GM12878 (cell line): ENCODE data around the gene DNTT. TPM values are rescaled to one million over a fixed set of nuclear protein-coding genes. Genes with fewer than 3 reads are reported as not detected.
A peak's percentile ranks its signal among the peaks of the same experiment; 100 is the strongest.

Experiments used
- ATAC-seq: fragments of 200-7000 bp; cut with Tn5 transposase; 3 replicates; pipeline ENCODE4 v1.9.1; 2020; ENCODE audit warnings: mild to moderate bottlenecking, moderate library complexity
- BruUV-seq: library from RNA; stranded (reverse); fragments of 400-500 nt; replicated peaks from 2 replicates; lab custom pipeline; 2021; lab: Mats Ljungman, UMichigan
- CTCF ChIA-PET: fragments of 300-600 bp; sonication (Branson Sonifier 250); formaldehyde crosslinking; extraction: SDS; loops from one replicate; lab custom pipeline; 2021; ENCODE audit warnings: inconsistent platforms; lab: Yijun Ruan, JAX
- POLR2A ChIA-PET: fragments of 350-600 bp; formaldehyde crosslinking; extraction: SDS; loops from one replicate; lab custom pipeline; 2021; ENCODE audit warnings: inconsistent platforms; lab: Charles Lee
- RAD21 ChIA-PET: fragments of 300-600 bp; sonication (Branson Sonifier 250); formaldehyde crosslinking; loops from one replicate; lab custom pipeline; 2023; ENCODE audit warnings: antibody characterized with exemption; ENCODE audit not compliant: unreplicated experiment; lab: Charles Lee
- SMC1A ChIA-PET: fragments of 300-600 bp; sonication (Branson Sonifier 250); formaldehyde crosslinking; loops from one replicate; lab custom pipeline; 2023; ENCODE audit not compliant: unreplicated experiment, uncharacterized antibody; lab: Charles Lee
- DNase-seq: peaks from one replicate; pipeline ENCODE4 v3.0.0-alpha.2; 2011; ENCODE audit warnings: low read depth, low spot score
- FAIRE-seq: peaks from 3 replicates; lab custom pipeline; 2011; peaks lifted over from hg19 to GRCh38; lab: Jason Lieb, UNC
- H2AFZ ChIP-seq: 2 replicates; pipeline ENCODE4 v1.6.0; 2011; ENCODE audit warnings: low read depth, low read length, control low read depth; ENCODE audit not compliant: control insufficient read depth
- H3K27ac ChIP-seq: 2 replicates; pipeline ENCODE4 v1.5.1; 2011; ENCODE audit warnings: control low read depth; ENCODE audit not compliant: control insufficient read depth, insufficient read depth
- H3K27me3 ChIP-seq, 2 experiments: replicated peaks in 1 of 2; 2 replicates each; pipeline versions ENCODE4 v1.6.0 to v1.6.1; 2011; ENCODE audit warnings: low read length in 1 of 2; ENCODE audit not compliant: control insufficient read depth in 2 of 2, insufficient read depth in 2 of 2
- H3K36me3 ChIP-seq, 2 experiments: 2 replicates each; pipeline ENCODE4 v1.5.1; 2011; ENCODE audit warnings: low read length in 1 of 2; ENCODE audit not compliant: control insufficient read depth in 2 of 2, insufficient read depth in 2 of 2
- H3K4me1 ChIP-seq: 2 replicates; pipeline ENCODE4 v1.6.1; 2011; ENCODE audit warnings: mild to moderate bottlenecking, low read length, moderate library complexity, mixed read lengths; ENCODE audit not compliant: control insufficient read depth, insufficient read depth
- H3K4me2 ChIP-seq: 2 replicates; pipeline ENCODE4 v1.6.0; 2011; ENCODE audit warnings: control low read depth; ENCODE audit not compliant: control insufficient read depth, insufficient read depth
- H3K4me3 ChIP-seq: fragments of 200-600 bp; sonication (generic); 2 replicates; pipeline ENCODE4 v1.5.1; 2016
- H3K79me2 ChIP-seq: 2 replicates; pipeline ENCODE4 v1.6.0; 2011; ENCODE audit warnings: low read length; ENCODE audit not compliant: control insufficient read depth, insufficient read depth
- H3K9ac ChIP-seq: 2 replicates; pipeline ENCODE4 v1.8.0; 2011; ENCODE audit warnings: low read length, control low read depth, mixed read lengths; ENCODE audit not compliant: control insufficient read depth, insufficient read depth
- H3K9me3 ChIP-seq: replicated peaks from 3 replicates; pipeline ENCODE4 v1.5.1; 2011; ENCODE audit warnings: mild to moderate bottlenecking, low read length; ENCODE audit not compliant: control insufficient read depth, insufficient read depth
- H4K20me1 ChIP-seq: 2 replicates; pipeline ENCODE4 v1.6.0; 2011; ENCODE audit not compliant: control insufficient read depth, insufficient read depth
- CHD1 ChIP-seq: IDR thresholded peaks from 2 replicates; pipeline ENCODE4 v1.6.1; 2012; ENCODE audit warnings: low read depth, low read length, improper control_type of control experiment
- CHD2 ChIP-seq: IDR thresholded peaks from 2 replicates; pipeline ENCODE4 v1.6.1; 2011; ENCODE audit warnings: low read depth, low read length, improper control_type of control experiment, borderline replicate concordance
- EED ChIP-seq: sonication (generic); IDR thresholded peaks from 2 replicates; pipeline ENCODE4 v1.6.1; 2016; ENCODE audit warnings: antibody characterized with exemption, low read depth
- EGR1 ChIP-seq, 2 experiments: IDR thresholded peaks; 1 replicate in 1 of 2; 2 replicates in 1 of 2; pipeline ENCODE4 v1.6.1; 2011 to 2012; ENCODE audit warnings: low read depth in 2 of 2, low read length in 2 of 2, borderline replicate concordance in 1 of 2, mild to moderate bottlenecking in 1 of 2, moderate library complexity in 1 of 2
- MEF2A ChIP-seq: IDR thresholded peaks from 2 replicates; pipeline ENCODE4 v1.6.1; 2011; ENCODE audit warnings: low read depth, mild to moderate bottlenecking, low read length, moderate library complexity; ENCODE audit not compliant: insufficient read depth
- NFIC ChIP-seq: IDR thresholded peaks from 2 replicates; pipeline ENCODE4 v1.6.1; 2012; ENCODE audit warnings: low read depth, mild to moderate bottlenecking, inconsistent platforms, low read length, moderate library complexity
- NFXL1 ChIP-seq: fragments of 450-650 bp; IDR thresholded peaks from 2 replicates; pipeline ENCODE4 v1.6.1; 2017; ENCODE audit warnings: antibody characterized with exemption, mild to moderate bottlenecking, borderline replicate concordance
- PAX5 ChIP-seq: IDR thresholded peaks from 2 replicates; pipeline ENCODE4 v1.6.1; 2011; ENCODE audit warnings: low read depth, low read length, borderline replicate concordance
- RB1 ChIP-seq: fragments of 450-650 bp; formaldehyde crosslinking; IDR thresholded peaks from 2 replicates; pipeline ENCODE4 v1.6.1; 2017; ENCODE audit warnings: mild to moderate bottlenecking, borderline replicate concordance
- TCF7 ChIP-seq: IDR thresholded peaks from 2 replicates; pipeline ENCODE4 v1.6.1; 2014; ENCODE audit warnings: antibody characterized with exemption, borderline replicate concordance
- ZNF622 ChIP-seq: fragments of 450-650 bp; IDR thresholded peaks from 2 replicates; pipeline ENCODE4 v1.6.1; 2017; ENCODE audit warnings: mild to moderate bottlenecking, inconsistent platforms
- WGBS: methylation state at CpG from one replicate; pipeline ENCODE4 v1.1.6; 2016; ENCODE audit warnings: low lambda C conversion rate; ENCODE audit not compliant: insufficient replicate concordance, insufficient coverage; ENCODE audit errors: missing lambda C conversion rate; 5-methylcytosine and 5-hydroxymethylcytosine counted together
- in situ Hi-C: fragments of 300-500 bp; cut with MboI; formaldehyde crosslinking; loops from 9 replicates; pipeline ENCODE4 v1.14.3; 2018; ENCODE audit warnings: mixed read lengths
- intact Hi-C: fragments of 100-400 bp; cut with micrococcal nuclease; formaldehyde crosslinking; loops from one replicate; pipeline ENCODE4 v1.14.2; 2022; ENCODE audit not compliant: unreplicated experiment
- polyA plus RNA-seq, 11 experiments: library from polyadenylated mRNA; depleted of rRNA in 4 of 11; unstranded in 6 of 11; stranded (reverse) in 5 of 11; fragments of >200 nt; fragmentation: Nextera tagmentation in 4 of 11; fragmentation: Illumina TruSeq in 1 of 11; extraction: Ambion mirVana in 4 of 11; extraction: Trizol in 1 of 11; gene quantifications; 1 replicate in 1 of 11; 2 replicates in 10 of 11; pipeline versions ENCODE4 v1.2.1 to v1.2.3, GENCODE V29; 2011 to 2016; ENCODE audit warnings: inconsistent platforms in 2 of 11, missing spikeins in 2 of 11, low read depth in 1 of 11
- total RNA-seq, 4 experiments: library from RNA; depleted of rRNA in 3 of 4; stranded (reverse); fragments of >200 nt in 3 of 4; fragmentation: Illumina TruSeq in 1 of 4; extraction: Trizol in 1 of 4; gene quantifications; 2 replicates each; pipeline versions ENCODE4 v1.2.1 to v1.2.3, GENCODE V29; 2013 to 2021
- TF ChIP-seq, protein P1 (sequence below): fragments of 450-650 bp; IDR thresholded peaks from 2 replicates; pipeline ENCODE4 v1.6.1; 2017; ENCODE audit warnings: mild to moderate bottlenecking, moderate library complexity

DNTT gene
- total and polyA plus RNA-seq, 10 of the 15 experiments (the other 5 are each of a cell fraction or from before 2014, with no cell fraction given): 0.06 to 0.13 (median 0.09) TPM; not detected in 5

DNA sequence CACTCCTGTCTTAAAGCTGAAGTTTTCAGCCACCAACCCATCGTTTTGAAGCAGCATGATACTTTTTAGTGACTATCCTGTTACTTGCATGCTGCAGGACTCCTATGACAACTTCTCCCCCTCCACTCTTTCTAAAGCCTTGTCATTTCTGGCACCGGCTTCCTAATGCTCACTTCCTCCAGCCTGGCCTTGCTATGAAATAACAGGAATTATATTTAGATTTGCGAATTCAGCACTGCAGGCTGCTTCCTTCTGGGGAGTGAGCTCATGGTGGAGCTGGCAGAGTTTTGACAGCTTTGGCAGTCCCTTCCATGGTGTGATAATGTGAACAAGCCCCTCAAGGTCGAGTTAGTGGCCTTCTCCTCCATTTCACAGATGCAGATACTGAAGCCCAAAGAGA is 46.3 kb upstream of the DNTT start:
- Histone ChIP-seq H3K27me3 (no peaks in the 10 kb centered on the region), H3K36me3 (peaks cover 8 to 31% of the 10 kb centered on the region in 2 experiments), H3K9ac (peak overlapping the region; percentile 58), H3K4me3 (peak overlapping the region; percentile 1; the same call in 1 of the 2 replicates), H4K20me1 (peaks cover 14% of the 10 kb centered on the region), H3K27ac (peak overlapping the region; percentile 38), H2AFZ (no peak overlapping the region), H3K4me2 (peak overlapping the region; percentile 56), H3K9me3 (no peaks in the 10 kb centered on the region), H3K4me1 (peaks cover 34% of the 10 kb centered on the region), H3K79me2 (peaks cover 87% of the 10 kb centered on the region)
- intact Hi-C loops (no loop called here), in situ Hi-C loops (no loop called here)
- 59% methylated on average over 4 of the region's 4 CpGs for WGBS
- TF ChIP-seq TCF7 (no peak), EGR1 (IDR thresholded peaks at IDR 0.05; ENCODE audit: borderline replicate concordance in 1 of 2, low read depth in 2 of 2, low read length in 2 of 2) (no peak), NFIC (peak; percentile 50; the same call in 1 of the 2 replicates), NFXL1 (no peak), MEF2A (0 out of 2 replicates have a peak, but pooled peaks have one; percentile 9), PAX5 (no peak), EED (peak; percentile 72), CHD2 (no peak), RB1 (no peak), CHD1 (no peak), ZNF622 (no peak)
- TF ChIP-seq, protein P1, sequence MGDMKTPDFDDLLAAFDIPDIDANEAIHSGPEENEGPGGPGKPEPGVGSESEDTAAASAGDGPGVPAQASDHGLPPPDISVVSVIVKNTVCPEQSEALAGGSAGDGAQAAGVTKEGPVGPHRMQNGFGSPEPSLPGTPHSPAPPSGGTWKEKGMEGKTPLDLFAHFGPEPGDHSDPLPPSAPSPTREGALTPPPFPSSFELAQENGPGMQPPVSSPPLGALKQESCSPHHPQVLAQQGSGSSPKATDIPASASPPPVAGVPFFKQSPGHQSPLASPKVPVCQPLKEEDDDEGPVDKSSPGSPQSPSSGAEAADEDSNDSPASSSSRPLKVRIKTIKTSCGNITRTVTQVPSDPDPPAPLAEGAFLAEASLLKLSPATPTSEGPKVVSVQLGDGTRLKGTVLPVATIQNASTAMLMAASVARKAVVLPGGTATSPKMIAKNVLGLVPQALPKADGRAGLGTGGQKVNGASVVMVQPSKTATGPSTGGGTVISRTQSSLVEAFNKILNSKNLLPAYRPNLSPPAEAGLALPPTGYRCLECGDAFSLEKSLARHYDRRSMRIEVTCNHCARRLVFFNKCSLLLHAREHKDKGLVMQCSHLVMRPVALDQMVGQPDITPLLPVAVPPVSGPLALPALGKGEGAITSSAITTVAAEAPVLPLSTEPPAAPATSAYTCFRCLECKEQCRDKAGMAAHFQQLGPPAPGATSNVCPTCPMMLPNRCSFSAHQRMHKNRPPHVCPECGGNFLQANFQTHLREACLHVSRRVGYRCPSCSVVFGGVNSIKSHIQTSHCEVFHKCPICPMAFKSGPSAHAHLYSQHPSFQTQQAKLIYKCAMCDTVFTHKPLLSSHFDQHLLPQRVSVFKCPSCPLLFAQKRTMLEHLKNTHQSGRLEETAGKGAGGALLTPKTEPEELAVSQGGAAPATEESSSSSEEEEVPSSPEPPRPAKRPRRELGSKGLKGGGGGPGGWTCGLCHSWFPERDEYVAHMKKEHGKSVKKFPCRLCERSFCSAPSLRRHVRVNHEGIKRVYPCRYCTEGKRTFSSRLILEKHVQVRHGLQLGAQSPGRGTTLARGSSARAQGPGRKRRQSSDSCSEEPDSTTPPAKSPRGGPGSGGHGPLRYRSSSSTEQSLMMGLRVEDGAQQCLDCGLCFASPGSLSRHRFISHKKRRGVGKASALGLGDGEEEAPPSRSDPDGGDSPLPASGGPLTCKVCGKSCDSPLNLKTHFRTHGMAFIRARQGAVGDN: no peak
- ChIA-PET SMC1A (interaction anchor here (1.0 to 11.3 kb wide), 7 partner anchors 8 to 36 kb away, joined by 3 to 137 read pairs (median 5); partner anchors contain the start of gene BLNK), CTCF (interaction anchor here (0.6 to 3.4 kb wide), 4 partner anchors 28 to 1061 kb away, joined by 3 to 14 read pairs (median 8); partner anchors contain the start of gene FRAT1), RAD21 (interaction anchor here (1.4 to 7.1 kb wide), 4 partner anchors 13 to 35 kb away, joined by 4 to 46 read pairs (median 7); partner anchors contain the start of gene BLNK), POLR2A (interaction anchor here (1.2 to 3.4 kb wide), 6 partner anchors 8 to 80 kb away, joined by 3 to 19 read pairs (median 4); partner anchors contain the start of gene BLNK)
- DNase-seq (no peak), ATAC-seq (peak; percentile 19; the same call in 2 of the 3 replicates), FAIRE-seq (no peak)
- BruUV-seq: no TSS peak
